Keratinocyte (primary cell): ENCODE measurements around the gene LGR4. TPM values are rescaled to one million over a fixed set of nuclear protein-coding genes. Genes with fewer than 3 reads are reported as not detected.

Source experiments
- DNase-seq: peaks from one replicate; pipeline ENCODE4 v3.0.0-alpha.2; 2011; ENCODE audit warnings: low read depth, missing footprints, low spot score
- FAIRE-seq: peaks from 2 replicates; lab custom pipeline; 2011; peaks lifted over from hg19 to GRCh38; lab: Jason Lieb, UNC
- H2AFZ ChIP-seq: 2 replicates; pipeline ENCODE4 v1.6.0; 2012; ENCODE audit warnings: low read length, control low read depth, inconsistent platforms; ENCODE audit not compliant: control insufficient read depth
- H3K27ac ChIP-seq: 2 replicates; pipeline ENCODE4 v1.5.1; 2011; ENCODE audit warnings: low read length; ENCODE audit not compliant: control insufficient read depth, insufficient read depth
- H3K27me3 ChIP-seq: 3 replicates; pipeline ENCODE4 v1.6.0; 2011; ENCODE audit warnings: low read length; ENCODE audit not compliant: control insufficient read depth, insufficient read depth; ENCODE audit errors: extremely low read depth
- H3K36me3 ChIP-seq, 2 experiments: 2 replicates in 1 of 2; 3 replicates in 1 of 2; pipeline ENCODE4 v1.5.1; 2011; ENCODE audit warnings: low read length in 2 of 2, mild to moderate bottlenecking in 1 of 2; ENCODE audit not compliant: control insufficient read depth in 2 of 2, insufficient read depth in 2 of 2; ENCODE audit errors: extremely low read depth in 1 of 2
- H3K4me1 ChIP-seq: 3 replicates; pipeline ENCODE4 v1.5.1; 2011; ENCODE audit warnings: low read length; ENCODE audit not compliant: control insufficient read depth, insufficient read depth; ENCODE audit errors: extremely low read depth
- H3K4me2 ChIP-seq: 3 replicates; pipeline ENCODE4 v1.6.0; 2011; ENCODE audit warnings: low read depth, low read length; ENCODE audit not compliant: control insufficient read depth, insufficient read depth; ENCODE audit errors: extremely low read depth
- H3K4me3 ChIP-seq, 3 experiments: fragments of 200-600 bp in 1 of 3; sonication (generic) in 1 of 3; 2 replicates in 2 of 3; 3 replicates in 1 of 3; pipeline ENCODE4 v1.5.1; 2011 to 2016; ENCODE audit warnings: low read length in 3 of 3, mild to moderate bottlenecking in 3 of 3, control low read depth in 2 of 3, inconsistent platforms in 1 of 3, low read depth in 1 of 3, mixed read lengths in 1 of 3, mixed run types in 1 of 3, moderate library complexity in 1 of 3; ENCODE audit not compliant: control insufficient read depth in 2 of 3, insufficient read depth in 2 of 3; ENCODE audit errors: extremely low read depth in 1 of 3
- H3K79me2 ChIP-seq: 2 replicates; pipeline ENCODE4 v1.6.0; 2012; ENCODE audit warnings: low read length; ENCODE audit not compliant: control insufficient read depth, insufficient read depth
- H3K9ac ChIP-seq: 3 replicates; pipeline ENCODE4 v1.6.0; 2011; ENCODE audit warnings: low read length; ENCODE audit not compliant: control insufficient read depth, insufficient read depth; ENCODE audit errors: extremely low read depth
- H3K9me1 ChIP-seq: 3 replicates; pipeline ENCODE4 v1.6.0; 2011; ENCODE audit warnings: low read length; ENCODE audit not compliant: control insufficient read depth, insufficient read depth; ENCODE audit errors: extremely low read depth
- H3K9me3 ChIP-seq: 2 replicates; pipeline ENCODE4 v1.5.1; 2012; ENCODE audit warnings: low read depth, low read length; ENCODE audit not compliant: control insufficient read depth
- H4K20me1 ChIP-seq: 3 replicates; pipeline ENCODE4 v1.6.0; 2011; ENCODE audit warnings: low read length; ENCODE audit not compliant: control insufficient read depth, insufficient read depth; ENCODE audit errors: extremely low read depth
- EZH2 ChIP-seq: IDR thresholded peaks from one replicate; pipeline ENCODE4 v1.6.1; 2012; ENCODE audit warnings: inconsistent platforms, mild to moderate bottlenecking, low read length, moderate library complexity
- dilution Hi-C: fragments of 300-500 bp; cut with MboI; formaldehyde crosslinking; loops from one replicate; pipeline ENCODE4 v1.7.0; 2020; ENCODE audit warnings: low sequenced_read_pairs; ENCODE audit not compliant: extremely low pct_ligation_motif_present
- polyA plus RNA-seq, 5 experiments: library from polyadenylated mRNA; depleted of rRNA in 3 of 5; stranded (reverse) in 3 of 5; stranded (forward) in 1 of 5; unstranded in 1 of 5; fragments of >200 nt; gene quantifications; 1 replicate in 1 of 5; 2 replicates in 3 of 5; 3 replicates in 1 of 5; pipeline versions ENCODE4 v1.2.1 to v1.2.3, GENCODE V29; 2011 to 2012; ENCODE audit warnings: missing spikeins in 2 of 5, low read depth in 1 of 5, low replicate concordance in 1 of 5
- TF ChIP-seq, protein P1 (sequence below), 3 experiments: IDR thresholded peaks in 1 of 3; conservative IDR thresholded peaks in 1 of 3; optimal IDR thresholded peaks in 1 of 3; 2 replicates in 2 of 3; 3 replicates in 1 of 3; pipeline versions ENCODE3 to v1.5.1; 2011; ENCODE audit warnings: low read length in 3 of 3, mild to moderate bottlenecking in 3 of 3, moderate library complexity in 2 of 3, control low read depth in 1 of 3, inconsistent platforms in 1 of 3; ENCODE audit not compliant: insufficient read depth in 2 of 3; ENCODE audit errors: extremely low read depth in 1 of 3

The LGR4 gene
- polyA plus RNA-seq, 1 donor (not counting 4 experiments of a cell fraction or from before 2014, with no cell fraction given), result 49.7 TPM

DNA sequence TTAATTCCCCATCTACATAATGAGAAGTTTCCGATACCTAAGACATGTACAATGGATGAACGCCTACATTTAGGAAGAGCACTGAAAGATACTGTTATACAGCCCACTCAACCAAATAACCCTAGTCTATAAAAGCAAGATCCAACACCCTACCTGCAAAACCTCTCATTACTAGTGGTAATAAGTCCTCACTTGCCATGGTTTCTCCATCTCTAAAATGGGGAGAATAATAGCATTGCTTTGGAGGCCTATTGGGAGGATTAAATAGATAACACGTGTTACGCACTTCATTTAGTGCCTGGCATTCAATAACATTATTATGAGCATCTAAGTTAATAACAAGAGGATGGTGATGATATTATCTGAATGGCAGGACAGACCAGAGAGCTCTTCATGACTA, 16.9 kb downstream of the LGR4 start:
- Histone ChIP-seq H3K9me3 (no peaks in the 10 kb centered on the region), H3K4me2 (peak overlapping the region; percentile 65), H3K9ac (no peak overlapping the region), H2AFZ (no peak overlapping the region), H3K27ac (peak overlapping the region; percentile 57), H3K4me3 (no peak overlapping the region), H3K79me2 (peaks cover 92% of the 10 kb centered on the region), H3K36me3 (no peaks in the 10 kb centered on the region), H3K9me1 (no peaks in the 10 kb centered on the region), H4K20me1 (no peaks in the 10 kb centered on the region), H3K27me3 (no peaks in the 10 kb centered on the region), H3K4me1 (peaks cover 44% of the 10 kb centered on the region)
- FAIRE-seq (no peak), DNase-seq (no peak)
- TF ChIP-seq EZH2, result no peak
- TF ChIP-seq, protein P1, sequence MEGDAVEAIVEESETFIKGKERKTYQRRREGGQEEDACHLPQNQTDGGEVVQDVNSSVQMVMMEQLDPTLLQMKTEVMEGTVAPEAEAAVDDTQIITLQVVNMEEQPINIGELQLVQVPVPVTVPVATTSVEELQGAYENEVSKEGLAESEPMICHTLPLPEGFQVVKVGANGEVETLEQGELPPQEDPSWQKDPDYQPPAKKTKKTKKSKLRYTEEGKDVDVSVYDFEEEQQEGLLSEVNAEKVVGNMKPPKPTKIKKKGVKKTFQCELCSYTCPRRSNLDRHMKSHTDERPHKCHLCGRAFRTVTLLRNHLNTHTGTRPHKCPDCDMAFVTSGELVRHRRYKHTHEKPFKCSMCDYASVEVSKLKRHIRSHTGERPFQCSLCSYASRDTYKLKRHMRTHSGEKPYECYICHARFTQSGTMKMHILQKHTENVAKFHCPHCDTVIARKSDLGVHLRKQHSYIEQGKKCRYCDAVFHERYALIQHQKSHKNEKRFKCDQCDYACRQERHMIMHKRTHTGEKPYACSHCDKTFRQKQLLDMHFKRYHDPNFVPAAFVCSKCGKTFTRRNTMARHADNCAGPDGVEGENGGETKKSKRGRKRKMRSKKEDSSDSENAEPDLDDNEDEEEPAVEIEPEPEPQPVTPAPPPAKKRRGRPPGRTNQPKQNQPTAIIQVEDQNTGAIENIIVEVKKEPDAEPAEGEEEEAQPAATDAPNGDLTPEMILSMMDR (optimal IDR thresholded peaks at IDR 0.05 in 1 of 3, IDR thresholded peaks at IDR 0.05 in 1 of 3, conservative IDR thresholded peaks at IDR 0.05 in 1 of 3; ENCODE audit: extremely low read depth in 1 of 3, insufficient read depth in 2 of 3, low read length in 3 of 3), result no peak
- dilution Hi-C loops, result no loop called here

DNA sequence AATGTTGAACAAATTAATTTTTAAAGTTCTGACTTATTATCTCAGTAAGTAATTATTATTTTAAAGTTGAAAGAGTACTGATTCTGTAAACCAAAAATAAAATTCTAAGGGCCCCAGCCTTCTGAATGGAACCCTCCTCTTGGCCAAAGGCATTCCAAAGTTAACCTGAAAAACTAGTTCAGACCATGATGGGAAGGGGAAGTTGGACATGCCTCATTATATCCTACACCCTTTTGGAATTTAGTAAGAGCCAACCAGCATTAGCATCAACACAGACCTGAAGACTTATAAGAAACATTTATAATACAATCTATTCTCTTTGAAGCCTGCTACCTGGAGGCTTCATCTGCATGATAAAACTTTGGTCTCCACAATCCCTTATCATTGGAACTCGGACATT, 18.9 kb downstream of the LGR4 start:
- Histone ChIP-seq H3K4me1 (peaks cover 42% of the 10 kb centered on the region), H4K20me1 (no peaks in the 10 kb centered on the region), H3K27me3 (no peaks in the 10 kb centered on the region), H2AFZ (no peak overlapping the region), H3K27ac (no peak overlapping the region), H3K9me3 (no peaks in the 10 kb centered on the region), H3K4me2 (no peak overlapping the region), H3K79me2 (peaks cover 91% of the 10 kb centered on the region), H3K9ac (no peak overlapping the region), H3K4me3 (no peak overlapping the region), H3K9me1 (no peaks in the 10 kb centered on the region), H3K36me3 (no peaks in the 10 kb centered on the region)
- no peak for FAIRE-seq
- TF ChIP-seq EZH2, result no peak
- TF ChIP-seq, protein P1 (optimal IDR thresholded peaks at IDR 0.05 in 1 of 3, IDR thresholded peaks at IDR 0.05 in 1 of 3, conservative IDR thresholded peaks at IDR 0.05 in 1 of 3; ENCODE audit: extremely low read depth in 1 of 3, insufficient read depth in 2 of 3, low read length in 3 of 3), result no peak
- no peak for DNase-seq
- dilution Hi-C loops, result no loop called here
